Measurements from ENCODE around the gene KIF3C. TPM values are rescaled to one million over a fixed set of nuclear protein-coding genes. Genes with fewer than 3 reads are reported as not detected.

KIF3C gene
- polyA plus RNA-seq, 2 of the 4 experiments (the other 2 are of a cell fraction): 17.1 to 77.4 TPM

GRCh38 chr2:26008095-26008494, 25.8 kb upstream of the KIF3C start:
- Histone ChIP-seq H3K4me3 (no peak overlapping the region), H3K4me1 (peaks cover 45% of the 10 kb centered on the region), H3K27ac (peak overlapping the region; percentile 90 to 93), H3K4me2 (peak overlapping the region; percentile 40; the same call in 2 of the 3 replicates), H3K9me3 (peaks cover 7% of the 10 kb centered on the region; the same call in 1 of the 3 replicates)
- ATAC-seq (no peak), DNase-seq (ENCODE audit: low read depth in 1 of 2, low spot score in 1 of 2) (no peak), FAIRE-seq (no peak)
- 0 out of 2 replicates have a peak, but pooled peaks have one; percentile 33 for TF ChIP-seq HOXB13 (CRISPR knock-in tag; IDR thresholded peaks at IDR 0.05; ENCODE audit: low read depth)
- TF ChIP-seq ELK1 (IDR thresholded peaks at IDR 0.05; ENCODE audit: low read depth, low read length): no peak
- 87% methylated on average over 1 of the region's 1 CpG for WGBS (ENCODE audit: missing lambda C conversion rate)
- ChIA-PET CTCF (interaction anchor here (0.7 to 5.7 kb wide), 10 partner anchors 8 to 176 kb away, joined by 3 to 47 read pairs (median 6); partner anchors contain the start of gene RAB10), POLR2A (interaction anchor here (1.4 to 2.8 kb wide), 4 partner anchors 8 to 27 kb away, joined by 6 to 26 read pairs (median 10); partner anchors contain the start of gene RAB10)

DNA sequence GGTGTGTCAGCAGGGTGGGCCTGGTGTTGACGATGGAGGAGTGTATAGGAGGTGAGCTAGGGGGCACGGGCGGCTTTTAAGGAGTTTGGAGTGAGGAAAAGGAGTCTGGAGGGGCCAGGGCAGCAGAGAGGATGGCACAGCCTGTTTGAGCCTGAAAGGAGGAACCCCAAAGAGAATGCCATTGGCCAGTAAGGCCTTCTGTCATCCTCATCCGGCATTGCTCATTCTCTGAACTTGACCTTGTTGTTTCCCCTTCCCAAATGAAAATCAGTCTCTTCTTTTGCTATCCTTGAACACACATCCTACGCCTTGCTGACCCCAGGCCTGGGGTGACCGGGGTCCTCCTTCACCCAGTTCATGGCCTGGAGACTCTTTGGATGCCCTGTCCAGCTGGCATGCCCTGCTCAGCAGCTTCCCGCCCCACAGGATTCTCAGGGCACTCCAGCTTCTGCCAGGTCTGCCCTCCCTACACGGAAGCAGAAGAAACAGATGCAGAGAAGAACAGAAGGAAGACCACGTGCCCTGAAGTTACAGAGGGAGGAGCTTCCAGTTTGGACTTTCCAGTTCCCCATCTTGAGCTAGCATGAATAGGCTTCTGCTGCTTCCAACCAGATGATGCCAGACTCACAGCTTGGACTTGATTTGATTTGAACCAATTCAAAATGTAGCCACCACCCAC, 20.5 kb upstream of the KIF3C start:
- CTCF ChIA-PET: interaction anchor here (0.6 to 1.3 kb wide), 4 partner anchors 9 to 150 kb away, joined by 3 to 5 read pairs (median 4); no protein-coding TSS in a partner anchor
- Histone ChIP-seq H3K9me3 (no peaks in the 10 kb centered on the region), H3K27ac (peak overlapping the region; percentile 93 to 94), H3K4me2 (peak overlapping the region; percentile 51), H3K4me3 (no peak overlapping the region), H3K4me1 (peaks cover 54% of the 10 kb centered on the region)
- TF ChIP-seq EHMT2 (IDR thresholded peaks at IDR 0.05; ENCODE audit: low read depth) (no peak), HOXB5 (CRISPR knock-in tag; IDR thresholded peaks at IDR 0.05) (peak; percentile 10; the same call in 1 of the 2 replicates), GATA3 (IDR thresholded peaks at IDR 0.05; ENCODE audit: borderline replicate concordance) (no peak), ESRRA (IDR thresholded peaks at IDR 0.05; ENCODE audit: borderline replicate concordance, low read length) (no peak), HOXB13 (CRISPR knock-in tag; IDR thresholded peaks at IDR 0.05; ENCODE audit: low read depth) (no peak), HOXA7 (CRISPR knock-in tag; IDR thresholded peaks at IDR 0.05) (no peak), CHD2 (IDR thresholded peaks at IDR 0.05; ENCODE audit: low read length, partially characterized antibody) (no peak)
- TF ChIP-seq, protein P1, sequence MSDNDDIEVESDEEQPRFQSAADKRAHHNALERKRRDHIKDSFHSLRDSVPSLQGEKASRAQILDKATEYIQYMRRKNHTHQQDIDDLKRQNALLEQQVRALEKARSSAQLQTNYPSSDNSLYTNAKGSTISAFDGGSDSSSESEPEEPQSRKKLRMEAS (IDR thresholded peaks at IDR 0.05): peak; percentile 26; the same call in 1 of the 2 replicates
- no peak for FAIRE-seq
- no peak for DNase-seq (ENCODE audit: low read depth in 1 of 2, low spot score in 1 of 2)
- 88% methylated on average over 9 of the region's 9 CpGs for WGBS (ENCODE audit: missing lambda C conversion rate)
- peak in 1 of 2 experiments; percentile 8; a peak in 2 of 6 replicates for ATAC-seq
- POLR2A ChIA-PET: interaction anchor here (1.3 kb wide), 1 partner anchor 31 kb away, joined by 3 read pairs; no protein-coding TSS in a partner anchor

GRCh38 chr2:26001743-26002351, 19.6 kb upstream of the KIF3C start:
- no peaks in the 10 kb centered on the region for H3K9me3 ChIP-seq
- ChIA-PET CTCF (interaction anchor here (1.2 to 3.3 kb wide), 4 partner anchors 10 to 113 kb away, joined by 3 to 28 read pairs (median 9); no protein-coding TSS in a partner anchor), POLR2A (no interaction called here)
- DNase-seq (ENCODE audit: low read depth in 1 of 2, low spot score in 1 of 2): peak in 1 of 2 experiments; percentile 78
- peaks cover 62% of the 10 kb centered on the region for H3K4me1 ChIP-seq
- ATAC-seq: peak; percentile 45 to 46
- WGBS (ENCODE audit: missing lambda C conversion rate): 11% methylated on average over 4 of the region's 4 CpGs
- peak overlapping the region; percentile 93 to 94 for H3K27ac ChIP-seq
- H3K4me2 ChIP-seq: peak overlapping the region; percentile 51
- H3K4me3 ChIP-seq: no peak overlapping the region
- no peak for FAIRE-seq
- 0 out of 2 replicates have a peak, but pooled peaks have one; percentile 10 for TF ChIP-seq EHF (CRISPR knock-in tag; IDR thresholded peaks at IDR 0.05)
- no peak for TF ChIP-seq ELK1 (IDR thresholded peaks at IDR 0.05; ENCODE audit: low read depth, low read length)
- TF ChIP-seq BHLHE40 (IDR thresholded peaks at IDR 0.05; ENCODE audit: low read depth, low read length): no peak
- TF ChIP-seq HES2 (IDR thresholded peaks at IDR 0.05): no peak
- TF ChIP-seq RARB (CRISPR knock-in tag; IDR thresholded peaks at IDR 0.05): 0 out of 2 replicates have a peak, but pooled peaks have one; percentile 3
- no peak for TF ChIP-seq KDM5A (IDR thresholded peaks at IDR 0.05)
- TF ChIP-seq SREBF2 (IDR thresholded peaks at IDR 0.05): no peak
- peak; percentile 50 to 75; a peak in 2 of 5 replicates for TF ChIP-seq EP300 (IDR thresholded peaks at IDR 0.05)
- 0 out of 5 replicates have a peak, but pooled peaks of 1 of the 2 experiments have one; percentile 26 for TF ChIP-seq RAD21 (conservative IDR thresholded peaks at IDR 0.05 in 1 of 2, IDR thresholded peaks at IDR 0.05 in 1 of 2)
- no peak for TF ChIP-seq RCOR1 (IDR thresholded peaks at IDR 0.05; ENCODE audit: low read depth, low read length)
- TF ChIP-seq ZC3H11A (IDR thresholded peaks at IDR 0.05): no peak
- no peak for TF ChIP-seq CEBPB (IDR thresholded peaks at IDR 0.05)
- TF ChIP-seq, protein P1 (IDR thresholded peaks at IDR 0.05): peak; percentile 18; the same call in 1 of the 2 replicates
- no peak for TF ChIP-seq NPAS2 (CRISPR knock-in tag; IDR thresholded peaks at IDR 0.05; ENCODE audit: borderline replicate concordance)
- TF ChIP-seq HDAC2 (IDR thresholded peaks at IDR 0.05): no peak
- peak; percentile 72 for TF ChIP-seq GATA3 (IDR thresholded peaks at IDR 0.05; ENCODE audit: borderline replicate concordance)
- TF ChIP-seq CBX2 (IDR thresholded peaks at IDR 0.05; ENCODE audit: borderline replicate concordance, low read depth): no peak
- TF ChIP-seq POLR2AphosphoS2 (conservative IDR thresholded peaks at IDR 0.05; ENCODE audit: low read length): no peak
- TF ChIP-seq NFE2L2 (conservative IDR thresholded peaks at IDR 0.05; ENCODE audit: low read length): no peak
- TF ChIP-seq SMC3 (IDR thresholded peaks at IDR 0.05): no peak
- peak; percentile 32; the same call in 1 of the 2 replicates for TF ChIP-seq JUNB (IDR thresholded peaks at IDR 0.05)
- TF ChIP-seq ESRRA (IDR thresholded peaks at IDR 0.05; ENCODE audit: borderline replicate concordance, low read length): no peak
- TF ChIP-seq RFX5 (IDR thresholded peaks at IDR 0.05): no peak
- no peak for TF ChIP-seq KDM1A (IDR thresholded peaks at IDR 0.05; ENCODE audit: low read depth)

Measured in A549 (cell line).